Glutamatergic neuron (in vitro differentiated cells): ENCODE data around the gene EVL. TPM values are rescaled to one million over a fixed set of nuclear protein-coding genes. Genes with fewer than 3 reads are reported as not detected.

Experiments
- DNase-seq: peaks from one replicate; pipeline ENCODE4 v3.0.0; 2022
- H3K27ac Mint-ChIP-seq: one replicate; pipeline ENCODE4 v1.8.0; 2020; ENCODE audit warnings: mild to moderate bottlenecking, mixed read lengths, inconsistent platforms; ENCODE audit not compliant: unreplicated experiment
- H3K27me3 Mint-ChIP-seq: one replicate; pipeline ENCODE4 v1.8.0; 2020; ENCODE audit warnings: mild to moderate bottlenecking, moderate library complexity, mixed read lengths, inconsistent platforms; ENCODE audit not compliant: unreplicated experiment
- H3K36me3 Mint-ChIP-seq: one replicate; pipeline ENCODE4 v1.8.0; 2020; ENCODE audit warnings: mild to moderate bottlenecking, mixed read lengths, inconsistent platforms; ENCODE audit not compliant: unreplicated experiment
- H3K4me1 Mint-ChIP-seq: one replicate; pipeline ENCODE4 v1.8.0; 2020; ENCODE audit warnings: mild to moderate bottlenecking, low read depth, mixed read lengths, inconsistent platforms; ENCODE audit not compliant: unreplicated experiment
- H3K4me3 Mint-ChIP-seq: one replicate; pipeline ENCODE4 v1.8.0; 2020; ENCODE audit warnings: mild to moderate bottlenecking, mixed read lengths, inconsistent platforms; ENCODE audit not compliant: unreplicated experiment
- H3K9me3 Mint-ChIP-seq: one replicate; pipeline ENCODE4 v1.8.0; 2020; ENCODE audit warnings: mild to moderate bottlenecking, moderate library complexity, mixed read lengths, inconsistent platforms; ENCODE audit not compliant: unreplicated experiment
- CTCF ChIP-seq: fragments of 200-600 bp; sonication (generic); IDR thresholded peaks from one replicate; pipeline ENCODE4 v1.5.0; 2021; ENCODE audit not compliant: partially characterized antibody, unreplicated experiment
- total RNA-seq: library from RNA; stranded (reverse); fragmentation: NEBNext Ultra II Directional; extraction: Animal tissue kit (Norgen Biotek cat#: 25700); gene quantifications from one replicate; pipeline ENCODE4 v1.2.1, GENCODE V29; 2021; ENCODE audit not compliant: unreplicated experiment

EVL gene
- total RNA-seq, 1 donor from 2014 or later, result 381 TPM

DNA sequence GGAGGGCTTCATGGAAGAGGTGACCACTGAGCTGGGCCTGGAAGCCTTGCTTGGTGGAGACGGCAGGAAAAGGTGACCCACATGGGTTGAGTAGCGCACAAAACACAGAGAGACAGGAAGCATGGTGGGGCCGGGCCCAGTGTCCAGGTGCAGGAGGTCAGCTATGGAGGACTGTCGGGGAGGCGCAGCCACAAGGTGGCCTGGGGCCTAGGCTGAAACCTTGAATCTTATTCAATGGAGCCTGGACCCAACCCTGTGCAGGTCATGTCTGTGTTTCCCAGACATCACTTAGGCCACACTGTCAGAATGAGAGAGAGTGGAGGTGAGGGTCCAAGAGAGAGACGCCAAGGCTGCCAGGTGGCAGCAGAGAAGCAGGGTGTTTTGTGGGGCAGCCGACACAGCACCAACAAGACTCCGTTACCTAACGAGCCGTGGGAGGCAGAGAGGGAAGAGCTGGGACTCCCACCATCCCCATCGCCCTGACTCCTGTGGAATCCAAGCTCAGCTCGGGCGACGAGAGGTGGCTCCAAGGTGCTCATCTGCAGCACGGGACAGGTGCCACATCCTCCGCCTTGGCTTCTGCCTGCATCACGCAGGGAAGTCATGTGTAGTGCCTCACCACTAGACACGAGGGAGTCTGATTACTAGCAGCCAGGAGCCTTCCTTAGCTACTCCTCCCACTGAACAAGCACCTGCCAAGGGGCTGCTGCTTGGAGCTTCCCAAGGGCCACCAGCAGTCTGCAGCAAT lies 55.5 kb downstream of the EVL start:
- no peak overlapping the region for H3K27ac Mint-ChIP-seq
- H3K9me3 Mint-ChIP-seq, result peaks cover 18% of the 10 kb centered on the region
- H3K4me3 Mint-ChIP-seq, result no peak overlapping the region
- DNase-seq, result no peak
- H3K4me1 Mint-ChIP-seq, result peaks cover 13% of the 10 kb centered on the region
- peaks cover 6% of the 10 kb centered on the region for H3K36me3 Mint-ChIP-seq
- no peak for TF ChIP-seq CTCF
- peaks cover 15% of the 10 kb centered on the region for H3K27me3 Mint-ChIP-seq

DNA sequence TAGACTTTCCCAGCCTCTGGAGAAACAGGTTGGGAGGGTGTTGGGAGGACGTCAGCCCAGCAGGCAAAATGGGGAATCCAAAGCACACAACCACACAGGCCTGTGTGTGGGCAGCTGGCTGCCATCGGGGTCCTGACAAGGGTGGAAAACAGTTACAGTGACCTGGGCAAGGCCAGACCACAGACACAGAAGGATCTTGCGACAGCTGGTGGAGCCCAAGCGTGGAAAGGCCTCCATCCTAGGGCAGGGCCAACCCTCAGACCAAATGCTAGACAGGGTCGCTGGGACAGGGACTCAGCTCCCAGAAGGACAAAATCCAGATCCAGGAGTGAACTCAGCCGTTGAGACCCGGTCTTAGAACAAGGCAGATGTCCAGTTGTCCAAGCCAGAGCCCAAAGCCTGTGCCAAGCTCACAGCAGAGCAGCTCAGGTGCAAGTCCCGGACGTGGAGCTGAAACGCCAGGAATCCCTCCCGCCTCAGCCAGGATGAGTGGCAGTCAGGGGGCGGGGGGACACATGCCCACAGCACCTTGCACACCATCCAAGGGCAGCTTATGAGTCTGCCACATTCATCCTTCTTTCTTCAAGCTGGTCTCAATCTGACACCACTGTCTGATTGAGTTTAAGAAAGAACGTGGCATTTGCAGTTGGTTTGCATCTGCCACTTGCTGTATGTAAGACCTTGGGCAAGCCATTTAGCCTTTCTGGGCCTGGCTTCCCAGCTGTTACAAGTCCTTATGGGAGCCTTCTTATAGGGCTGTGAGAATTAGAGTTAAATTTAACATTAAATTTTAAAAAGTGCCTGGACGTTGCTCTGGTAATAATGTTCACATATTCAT lies 56.6 kb downstream of the EVL start:
- peaks cover 13% of the 10 kb centered on the region for H3K27me3 Mint-ChIP-seq
- H3K4me1 Mint-ChIP-seq, result peaks cover 13% of the 10 kb centered on the region
- peaks cover 14% of the 10 kb centered on the region for H3K9me3 Mint-ChIP-seq
- no peak overlapping the region for H3K4me3 Mint-ChIP-seq
- H3K27ac Mint-ChIP-seq, result peak overlapping the region; percentile 68
- no peak for TF ChIP-seq CTCF
- DNase-seq, result no peak
- H3K36me3 Mint-ChIP-seq, result peaks cover 6% of the 10 kb centered on the region

DNA sequence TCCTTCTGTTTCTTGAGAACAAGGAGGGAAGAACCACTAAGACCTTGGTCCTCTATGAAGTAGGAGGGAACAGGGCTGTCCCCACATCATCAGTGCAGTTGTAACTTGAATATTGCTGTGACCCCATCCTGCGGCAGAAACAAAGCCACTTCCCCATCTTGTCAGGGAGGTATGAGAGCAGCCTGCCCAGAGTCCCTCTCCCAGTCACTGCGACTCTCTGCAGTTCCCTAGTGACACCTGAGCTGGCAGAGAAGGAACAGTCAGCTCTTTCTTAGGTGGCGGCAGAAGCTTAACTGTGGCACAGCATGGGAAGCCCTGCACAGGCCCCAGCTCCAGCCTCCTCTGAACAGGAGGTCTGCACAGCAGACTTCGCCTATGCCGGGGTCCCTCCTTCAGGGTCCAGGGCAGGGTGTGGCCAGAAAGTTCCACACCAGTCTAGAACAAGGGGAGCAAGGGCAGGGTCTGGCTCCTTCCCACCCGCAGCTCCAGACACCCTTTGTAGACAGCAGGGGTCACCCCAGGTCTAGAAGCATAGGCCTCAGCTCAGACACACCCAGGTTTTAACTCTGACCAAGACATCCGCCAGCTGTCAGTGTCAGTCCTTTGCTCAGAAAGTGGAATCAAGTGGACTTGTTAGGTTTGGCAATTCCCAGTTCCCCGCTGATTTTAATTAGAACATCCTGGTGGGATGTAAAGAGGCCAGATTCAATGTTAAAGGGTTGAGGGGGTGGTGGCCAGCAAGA lies 57.4 kb downstream of the EVL start:
- peaks cover 16% of the 10 kb centered on the region for H3K27me3 Mint-ChIP-seq

DNA sequence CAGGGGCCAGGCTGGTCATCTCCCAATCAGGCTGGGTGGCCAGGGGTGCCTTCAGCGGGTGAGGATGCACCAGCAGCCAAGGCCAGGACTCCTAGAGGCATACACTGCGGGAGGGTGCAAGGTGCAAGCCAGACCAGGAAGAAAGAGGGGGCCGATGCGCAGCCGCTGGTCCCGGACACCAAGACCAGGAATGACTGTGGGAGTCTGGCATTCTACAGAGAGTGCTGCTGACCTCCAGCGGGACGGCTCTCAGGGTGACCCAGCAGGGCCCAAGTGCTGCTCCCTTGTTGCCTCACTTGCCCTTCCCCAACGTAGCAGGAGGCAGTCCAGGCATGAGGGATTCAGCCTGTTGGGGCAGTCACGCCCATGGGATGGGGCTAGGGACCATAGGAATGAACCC lies 58.4 kb downstream of the EVL start:
- no peak overlapping the region for H3K27ac Mint-ChIP-seq
- H3K4me3 Mint-ChIP-seq, result no peak overlapping the region
- peaks cover 13% of the 10 kb centered on the region for H3K4me1 Mint-ChIP-seq
- no peak for TF ChIP-seq CTCF
- peaks cover 11% of the 10 kb centered on the region for H3K9me3 Mint-ChIP-seq
- peaks cover 16% of the 10 kb centered on the region for H3K27me3 Mint-ChIP-seq
- peaks cover 6% of the 10 kb centered on the region for H3K36me3 Mint-ChIP-seq
- no peak for DNase-seq

More for the DNA sequence above, 57.4 kb downstream of the EVL start:
- no peak for DNase-seq
- Mint-ChIP-seq H3K27ac (no peak overlapping the region), H3K4me1 (peaks cover 13% of the 10 kb centered on the region), H3K9me3 (peaks cover 13% of the 10 kb centered on the region), H3K4me3 (no peak overlapping the region), H3K36me3 (peaks cover 6% of the 10 kb centered on the region)
- no peak for TF ChIP-seq CTCF
